HG03457 (cell line): ENCODE data around the gene SNRPD2.
A peak's percentile ranks its signal among the peaks of the same experiment; 100 is the strongest.
"Not testable (repeated sequence)": the region's sequence is repeated elsewhere in the genome, so short reads cannot be mapped to it uniquely, and the experiment has no call there.

Source experiments
- ATAC-seq: cut with Tn5 transposase; IDR thresholded peaks from one replicate; pipeline ENCODE4 v1.9.1; 2021; ENCODE audit warnings: moderate number of reproducible peaks; ENCODE audit not compliant: unreplicated experiment

The SNRPD2 gene

DNA sequence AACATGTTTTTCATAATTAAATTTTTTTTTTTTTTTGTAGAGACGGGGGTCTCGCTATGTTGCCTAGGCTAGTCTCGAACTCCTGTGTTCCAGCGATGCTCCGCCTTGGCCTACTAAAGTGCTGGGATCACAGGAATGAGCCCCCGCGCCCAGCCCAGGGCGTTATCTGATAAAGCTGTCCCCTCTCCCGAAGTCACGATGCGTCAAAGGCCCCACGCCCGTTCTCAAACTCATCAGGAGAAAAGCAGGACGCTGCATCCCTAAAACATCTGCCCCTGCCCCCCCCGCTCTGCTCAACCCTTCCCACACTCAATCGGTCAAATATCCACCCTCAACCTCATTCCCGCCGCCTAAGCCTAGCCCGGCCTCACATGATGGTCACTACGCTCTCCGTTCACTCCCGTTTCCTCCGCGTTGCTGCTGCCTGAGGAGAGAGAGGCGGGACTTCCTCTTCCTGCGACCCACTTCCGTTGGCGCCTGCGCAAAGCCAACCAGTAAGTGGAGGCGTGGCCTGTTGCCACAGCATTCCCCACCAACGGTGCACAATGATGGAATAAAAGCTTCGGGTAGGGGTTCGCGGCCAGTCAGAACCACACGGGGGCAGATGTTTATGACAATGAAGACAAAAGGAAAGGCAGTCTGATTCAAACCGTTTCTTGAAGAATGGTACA is at the start of gene SNRPD2:
TSS of gene SNRPD2 (minus strand) at position 438 of the 671 bp plus-strand sequence. CDS start at position 373, 65 bp downstream.
- ATAC-seq = peak; percentile 43

DNA sequence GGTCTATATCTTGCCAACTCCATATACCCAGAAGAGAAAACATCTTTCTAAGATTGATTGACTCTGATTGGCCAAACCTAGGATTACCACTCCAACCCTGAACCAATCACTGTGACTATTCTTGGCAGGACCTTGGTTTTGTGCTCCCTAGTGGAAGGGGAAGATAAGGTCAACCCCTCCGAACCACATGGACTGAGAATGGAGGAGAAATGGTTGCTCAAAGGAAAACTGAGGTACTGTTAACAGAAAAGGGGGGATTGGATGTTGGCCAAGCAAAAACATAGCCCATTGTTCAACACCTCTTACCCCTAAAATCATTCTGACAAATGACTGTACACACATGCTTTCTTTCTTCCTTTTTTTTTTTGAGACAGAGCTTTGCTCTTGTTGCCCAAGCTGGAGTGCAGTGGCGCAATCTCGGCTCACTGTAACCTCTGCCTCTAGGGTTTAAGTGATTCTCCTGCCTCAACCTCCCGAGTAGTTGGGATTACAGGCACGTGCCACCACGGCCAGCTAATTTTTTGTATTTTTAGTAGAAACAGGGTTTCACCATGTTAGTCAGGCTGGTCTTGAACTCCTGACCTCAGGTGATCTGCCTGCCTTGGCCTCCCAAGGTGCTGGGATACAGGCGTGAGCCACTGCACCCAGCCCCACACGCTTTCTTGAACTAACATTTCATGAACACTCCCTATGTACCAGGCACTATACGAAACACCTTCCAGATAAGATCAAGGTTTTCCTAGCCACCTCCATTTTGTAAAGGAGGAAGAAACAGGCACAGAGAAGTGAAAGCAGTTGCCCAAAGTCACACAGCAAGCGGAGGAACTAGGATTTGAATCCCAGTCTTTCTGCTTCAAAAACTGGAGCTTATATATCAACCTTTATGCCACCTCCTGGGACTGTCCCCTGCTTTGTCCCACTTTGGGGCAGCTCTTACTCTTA is 48.0 kb upstream of the SNRPD2 start:
- ATAC-seq = no peak

DNA sequence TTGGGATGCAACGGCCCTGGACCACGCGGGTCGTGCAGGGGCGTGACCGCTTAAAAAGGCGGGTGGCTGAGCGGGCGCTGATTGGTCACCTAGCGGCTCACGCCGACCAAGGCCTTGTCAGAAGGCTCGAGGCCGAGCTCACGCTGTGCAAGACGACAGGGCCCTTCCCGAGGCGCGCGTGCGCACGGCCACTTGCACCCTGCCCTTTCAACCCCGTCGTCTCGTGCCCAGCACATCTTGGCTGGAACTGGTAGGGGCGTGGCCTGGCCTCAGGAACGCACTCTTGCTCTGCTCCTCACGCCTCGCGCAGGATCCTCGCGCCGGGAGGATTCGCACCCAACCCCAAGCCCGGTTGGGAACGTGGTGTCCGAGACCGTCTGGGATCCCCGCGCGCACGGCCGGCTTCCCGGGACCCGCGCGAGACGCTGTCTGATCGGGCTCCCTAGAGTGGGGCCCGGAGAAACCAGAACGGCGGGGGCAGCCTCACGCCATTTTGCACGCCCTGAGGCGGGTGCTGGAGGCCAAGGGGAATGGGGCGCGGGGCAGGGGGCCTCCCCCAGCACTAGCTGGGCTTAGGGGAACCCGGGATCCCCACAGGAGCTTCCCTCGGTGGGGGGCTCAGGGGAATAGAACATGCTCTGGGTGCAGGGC is 41.5 kb upstream of the SNRPD2 start, which contains the start of gene MEIOSIN:
TSS of gene MEIOSIN (plus strand) at position 280 of the 651 bp plus-strand sequence. CDS start 1,938 bp downstream, outside the sequence.
- no peak for ATAC-seq

- peak; percentile 66 for ATAC-seq
Measured at GRCh38 chr19:45730368-45731288, 38.9 kb upstream of the SNRPD2 start, which contains the start of gene FBXO46. TSS of gene FBXO46 (minus strand) at chr19:45730896. CDS start at chr19:45713495, 17,401 bp downstream.

- no peak for ATAC-seq
Measured at GRCh38 chr19:45729800-45730290, 38.1 kb upstream of the SNRPD2 start.

DNA sequence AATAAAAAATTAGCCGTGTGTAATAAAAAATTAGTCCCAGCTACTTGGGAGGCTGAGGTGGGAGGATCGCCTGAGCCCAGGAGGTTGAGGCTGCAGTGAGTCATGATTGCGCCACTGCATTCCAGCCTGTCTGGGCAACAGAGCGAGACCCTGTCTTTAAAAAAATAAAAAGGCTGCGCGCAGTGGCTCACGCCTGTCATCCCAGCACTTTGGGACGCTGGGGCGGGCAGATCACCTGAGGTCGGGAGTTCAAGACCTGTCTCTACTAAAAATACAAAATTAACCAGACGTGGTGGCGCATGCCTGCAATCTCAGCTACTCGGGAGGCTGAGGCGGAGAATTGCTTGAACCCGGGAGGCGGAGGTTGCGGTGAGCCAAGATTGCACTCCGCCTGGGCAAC is 36.9 kb upstream of the SNRPD2 start:
- not testable (repeated sequence) for ATAC-seq

DNA sequence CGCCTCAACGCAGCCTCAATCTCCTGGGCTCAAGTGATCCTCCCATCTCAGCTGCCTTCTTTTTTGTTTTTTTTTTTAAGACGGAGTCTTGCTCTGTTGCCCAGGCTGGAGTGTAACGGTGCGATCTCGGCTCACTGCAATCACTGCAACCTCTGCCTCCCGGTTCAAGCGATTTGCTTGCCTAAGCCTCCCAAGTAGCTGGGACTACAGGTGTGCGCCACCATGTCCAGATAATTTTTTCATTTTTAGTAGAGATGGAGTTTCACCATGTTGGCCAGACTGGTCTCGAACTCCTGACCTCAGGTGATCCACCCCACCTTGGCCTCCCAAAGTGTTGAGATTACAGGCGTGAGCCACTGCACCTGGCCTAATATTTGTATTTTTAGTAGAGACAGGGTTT is 28.3 kb upstream of the SNRPD2 start:
- not testable (repeated sequence) for ATAC-seq

DNA sequence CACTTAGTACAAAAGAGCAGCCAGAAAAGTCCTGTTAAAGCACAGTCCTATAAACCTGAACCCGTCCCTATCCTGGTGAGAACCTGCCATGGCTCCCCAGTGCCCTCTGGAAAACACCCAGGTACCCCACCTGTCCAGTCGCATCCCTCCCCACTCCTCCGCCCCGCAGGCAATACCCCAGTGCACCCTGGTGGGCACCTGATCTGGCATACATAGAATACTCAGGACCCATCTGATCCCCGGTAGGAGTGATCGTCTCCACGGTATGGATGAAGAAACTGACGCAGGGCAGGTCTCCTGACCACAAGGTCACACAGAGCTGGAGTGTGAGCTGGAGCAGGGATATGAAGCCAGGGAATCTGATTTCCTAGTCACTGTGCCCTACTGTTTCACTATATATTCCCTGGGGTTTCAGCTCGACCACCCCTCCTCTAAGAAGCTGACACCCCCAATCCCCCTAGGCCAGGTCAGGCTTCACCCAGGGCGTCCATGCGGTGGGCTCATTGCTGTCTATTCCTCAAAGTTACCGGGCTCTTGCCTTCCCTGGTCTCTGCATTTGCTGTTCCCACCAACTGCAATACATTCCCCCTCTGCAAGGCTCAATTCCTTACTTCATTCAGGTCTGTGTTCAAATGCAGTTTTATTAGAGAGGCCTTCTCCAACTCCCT is 26.4 kb upstream of the SNRPD2 start:
- ATAC-seq = no peak

DNA sequence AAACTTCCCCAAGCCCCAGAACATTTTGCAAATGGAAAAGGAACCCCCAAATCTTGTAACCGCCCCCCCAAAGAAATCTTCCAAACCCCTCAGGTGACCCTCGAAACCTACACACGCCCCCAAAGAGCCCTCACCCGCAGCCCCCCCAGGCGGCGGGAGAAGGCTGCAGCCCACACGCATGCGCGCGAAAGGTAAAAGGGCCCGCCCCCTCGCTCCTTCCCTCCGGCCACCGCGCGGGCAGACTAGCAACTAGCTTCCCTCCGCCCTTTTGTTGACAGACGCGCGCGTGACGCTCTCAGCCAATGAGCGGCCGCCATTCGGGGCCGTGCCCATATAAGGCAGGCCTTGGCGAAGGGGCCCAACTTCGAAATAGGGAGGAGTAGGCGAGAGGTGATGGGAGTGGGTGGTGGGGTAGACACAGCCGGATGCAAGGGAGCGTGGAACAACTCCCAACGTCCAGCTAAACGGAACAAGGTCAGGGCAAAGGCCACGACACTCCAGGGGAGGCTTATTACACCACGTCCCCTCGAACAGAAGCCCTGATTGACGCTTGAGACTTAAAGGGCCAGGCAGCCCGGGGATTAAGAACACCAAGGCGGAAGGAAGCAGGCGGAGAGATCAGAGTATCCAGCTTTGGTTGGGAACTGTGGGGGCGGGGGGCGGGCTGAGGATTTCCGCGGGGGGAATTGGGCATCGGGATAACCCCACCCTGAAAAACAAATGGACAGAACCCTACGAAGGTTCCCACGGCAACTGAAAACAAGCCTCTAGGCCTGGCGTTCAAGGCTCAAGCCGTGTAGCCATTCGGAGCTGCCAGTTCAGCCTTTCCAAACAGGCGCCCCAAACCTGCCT is 25.6 kb upstream of the SNRPD2 start:
- ATAC-seq = peak; percentile 74

- no peak for ATAC-seq
Measured at GRCh38 chr19:45716359-45717130, 24.8 kb upstream of the SNRPD2 start.

- ATAC-seq = no peak
Measured at GRCh38 chr19:45715139-45715538, 23.4 kb upstream of the SNRPD2 start.

DNA sequence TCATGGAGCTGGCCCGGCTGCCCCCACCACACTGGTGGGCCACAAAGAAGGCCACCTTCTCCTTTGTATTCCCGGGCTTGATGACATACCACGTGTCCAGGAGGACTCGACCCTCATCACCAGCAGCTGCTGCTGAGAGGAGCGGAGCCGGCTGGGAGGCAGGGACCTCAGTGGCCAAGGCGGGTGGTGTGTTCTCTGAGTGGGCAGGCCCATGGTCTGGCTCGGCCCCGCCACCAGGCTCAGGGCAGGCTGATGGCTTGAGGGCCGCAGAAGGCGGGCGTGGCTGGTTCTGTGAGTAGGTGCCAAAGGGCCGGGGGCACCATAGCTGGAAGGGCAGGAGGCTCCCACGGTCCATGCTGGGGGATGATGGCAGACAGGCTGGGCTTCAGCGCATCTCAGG is 21.4 kb upstream of the SNRPD2 start:
- no peak for ATAC-seq

GRCh38 chr19:45712699-45713067 is 20.9 kb upstream of the SNRPD2 start:
- ATAC-seq = no peak

DNA sequence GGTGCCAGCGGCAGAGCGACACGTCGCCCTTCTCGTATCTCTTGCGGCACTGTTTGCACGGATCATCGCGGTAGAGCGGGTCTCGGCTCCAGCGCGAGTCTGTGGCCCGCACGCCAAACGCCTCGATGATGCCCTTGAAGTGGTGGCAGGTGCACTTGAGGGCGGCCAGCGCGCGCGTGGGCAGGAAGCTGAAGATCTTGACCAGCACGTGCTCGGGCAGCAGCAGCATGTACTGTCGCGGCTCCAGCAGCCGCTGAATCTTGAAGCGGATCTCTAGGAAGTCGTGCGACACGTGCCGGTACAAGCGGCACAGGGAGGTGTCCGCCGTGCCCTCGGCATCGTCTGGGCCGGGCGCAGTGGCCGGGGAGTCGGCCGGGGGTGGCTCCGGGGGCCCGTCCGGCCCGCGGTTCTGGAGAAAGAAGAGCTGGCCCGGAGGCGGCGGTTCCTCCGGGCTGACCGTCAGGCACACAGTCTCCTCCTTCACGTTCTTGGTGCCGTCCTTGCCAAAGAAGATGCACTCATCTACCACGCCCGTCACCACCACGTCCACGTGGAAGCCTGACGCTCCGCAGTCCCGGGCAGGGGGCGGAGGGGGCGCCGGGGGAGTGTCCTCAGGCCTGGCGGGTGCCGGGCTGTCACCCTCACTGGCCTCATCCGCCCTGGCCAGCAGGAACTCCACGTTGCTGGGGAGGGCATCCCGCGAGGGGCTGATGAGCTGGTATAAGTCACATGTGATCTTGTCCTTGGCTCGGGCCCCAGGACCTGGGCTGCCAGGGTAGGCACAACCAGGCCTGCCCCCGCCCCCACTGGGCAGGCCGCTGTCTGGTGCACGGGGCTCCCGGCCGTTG is 20.3 kb upstream of the SNRPD2 start:
- ATAC-seq = no peak

- ATAC-seq = no peak
Measured at GRCh38 chr19:45710356-45711130, 18.8 kb upstream of the SNRPD2 start.
